ENCODE measurements around the gene TACC2. TPM values are rescaled to one million over a fixed set of nuclear protein-coding genes. Genes with fewer than 3 reads are reported as not detected.
"Not testable (repeated sequence)": the region's sequence is repeated elsewhere in the genome, so short reads cannot be mapped to it uniquely, and the experiment has no call there.

The TACC2 gene
- total and polyA plus RNA-seq, 9 of the 15 experiments (the other 6 are each of a cell fraction or from before 2014, with no cell fraction given) = under 0.01 to 0.35 (median 0.03) TPM; not detected in 6

DNA sequence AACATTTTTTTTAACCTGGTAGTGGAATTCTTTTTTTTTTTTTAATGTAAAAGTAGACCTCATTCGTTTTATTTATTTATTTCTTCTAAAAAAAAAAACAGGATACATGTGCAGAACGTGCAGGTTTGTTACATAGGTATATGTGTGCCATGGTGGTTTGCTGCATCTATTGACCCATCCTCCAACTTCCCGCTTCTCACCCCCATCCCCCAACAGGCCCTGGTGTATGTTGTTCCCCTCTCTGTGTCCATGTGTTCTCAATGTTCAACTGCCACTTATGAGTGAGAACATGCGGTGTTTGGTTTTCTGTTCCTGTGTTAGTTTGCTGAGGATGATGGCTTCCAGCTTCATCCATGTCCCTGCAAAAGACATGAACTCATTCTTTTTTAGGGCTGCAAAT lies 29.0 kb downstream of the TACC2 start:
- intact Hi-C loops (cut with micrococcal nuclease); H3K9me3 ChIP-seq (replicated peaks; ENCODE audit: control insufficient read depth, insufficient read depth, low read depth, low read length); H3K4me2 ChIP-seq (ENCODE audit: insufficient read depth, low read length); FAIRE-seq; ATAC-seq; H3K9ac ChIP-seq (ENCODE audit: insufficient read depth in 1 of 2, low read depth in 2 of 2, low read length in 2 of 2); DNase-seq (ENCODE audit: extremely low read depth in 1 of 4, low spot score in 3 of 4); POLR2A ChIA-PET; BruUV-seq (replicated peaks); H3K27ac ChIP-seq (ENCODE audit: extremely low read depth, low read depth, low read length); in situ Hi-C loops (cut with MboI); H3K4me3 ChIP-seq; H3K4me1 ChIP-seq (replicated peaks in 1 of 2; ENCODE audit: control insufficient read depth in 2 of 2, insufficient read depth in 2 of 2, low read length in 2 of 2); H2AFZ ChIP-seq (ENCODE audit: low read depth, low read length); H3K79me2 ChIP-seq (ENCODE audit: control insufficient read depth, insufficient read depth, low read length); H4K20me1 ChIP-seq (replicated peaks; ENCODE audit: control insufficient read depth, insufficient read depth, low read length); H3K9me1 ChIP-seq (ENCODE audit: control insufficient read depth, insufficient read depth, low read length); H3K36me3 ChIP-seq (ENCODE audit: control insufficient read depth, insufficient read depth, low read length); CTCF ChIA-PET (ENCODE audit: low intra/inter-chr PET ratio): not testable (repeated sequence)
- WGBS (ENCODE audit: insufficient coverage, low coverage, missing lambda C conversion rate) = 5% methylated on average over 4 of the region's 4 CpGs
- H3K27me3 ChIP-seq (ENCODE audit: control insufficient read depth in 2 of 2, insufficient read depth in 2 of 2, low read length in 2 of 2) = peaks cover 18 to 36% of the 10 kb centered on the region in 2 experiments

DNA sequence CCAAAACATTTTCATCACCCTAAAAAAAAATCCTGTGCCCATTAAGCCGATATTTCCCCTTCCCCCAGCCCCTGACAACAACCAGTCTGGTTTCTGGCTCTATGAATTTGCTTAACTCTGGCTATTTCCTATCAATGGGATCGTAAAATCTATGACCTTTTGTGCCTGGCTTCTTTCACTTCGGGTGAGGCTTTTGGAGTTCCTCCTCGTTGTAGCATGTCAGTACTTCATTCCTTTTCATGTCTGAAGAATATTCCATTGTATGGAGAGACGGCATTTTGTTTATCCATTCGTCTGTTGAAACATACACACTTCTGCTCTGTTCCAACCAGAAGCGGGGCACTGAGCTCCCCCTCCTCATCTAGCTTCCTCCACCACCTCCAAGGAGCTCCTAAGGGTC lies 29.5 kb downstream of the TACC2 start:
- Histone ChIP-seq H3K36me3 (ENCODE audit: control insufficient read depth, insufficient read depth, low read length) (no peaks in the 10 kb centered on the region), H3K9me1 (ENCODE audit: control insufficient read depth, insufficient read depth, low read length) (no peaks in the 10 kb centered on the region), H4K20me1 (replicated peaks; ENCODE audit: control insufficient read depth, insufficient read depth, low read length) (no peaks in the 10 kb centered on the region), H3K4me2 (ENCODE audit: insufficient read depth, low read length) (no peak overlapping the region), H3K27ac (ENCODE audit: extremely low read depth, low read depth, low read length) (no peak overlapping the region), H3K4me1 (replicated peaks in 1 of 2; ENCODE audit: control insufficient read depth in 2 of 2, insufficient read depth in 2 of 2, low read length in 2 of 2) (no peaks in the 10 kb centered on the region), H3K9ac (ENCODE audit: insufficient read depth in 1 of 2, low read depth in 2 of 2, low read length in 2 of 2) (no peak overlapping the region), H3K27me3 (ENCODE audit: control insufficient read depth in 2 of 2, insufficient read depth in 2 of 2, low read length in 2 of 2) (peaks cover 16 to 30% of the 10 kb centered on the region in 2 experiments), H3K9me3 (replicated peaks; ENCODE audit: control insufficient read depth, insufficient read depth, low read depth, low read length) (no peaks in the 10 kb centered on the region), H2AFZ (ENCODE audit: low read depth, low read length) (no peak overlapping the region), H3K4me3 (no peak overlapping the region), H3K79me2 (ENCODE audit: control insufficient read depth, insufficient read depth, low read length) (no peaks in the 10 kb centered on the region)
- intact Hi-C loops (cut with micrococcal nuclease) (no loop called here), in situ Hi-C loops (cut with MboI) (no loop called here)
- DNase-seq (ENCODE audit: extremely low read depth in 1 of 4, low spot score in 3 of 4) (no peak), FAIRE-seq (no peak), ATAC-seq (no peak)
- 0% methylated on average over 6 of the region's 7 CpGs for WGBS (ENCODE audit: insufficient coverage, low coverage, missing lambda C conversion rate)
- no TSS peak for BruUV-seq (replicated peaks)
- POLR2A ChIA-PET = no interaction called here
- CTCF ChIA-PET (ENCODE audit: low intra/inter-chr PET ratio) = no interaction called here
- TF ChIP-seq TAF15 (IDR thresholded peaks at IDR 0.05; ENCODE audit: low read depth, low read length) = no peak
- TF ChIP-seq FOXK2 (conservative IDR thresholded peaks at IDR 0.05 in 1 of 2, IDR thresholded peaks at IDR 0.05 in 1 of 2; ENCODE audit: low read depth in 2 of 2) = no peak
- TF ChIP-seq, protein P1, sequence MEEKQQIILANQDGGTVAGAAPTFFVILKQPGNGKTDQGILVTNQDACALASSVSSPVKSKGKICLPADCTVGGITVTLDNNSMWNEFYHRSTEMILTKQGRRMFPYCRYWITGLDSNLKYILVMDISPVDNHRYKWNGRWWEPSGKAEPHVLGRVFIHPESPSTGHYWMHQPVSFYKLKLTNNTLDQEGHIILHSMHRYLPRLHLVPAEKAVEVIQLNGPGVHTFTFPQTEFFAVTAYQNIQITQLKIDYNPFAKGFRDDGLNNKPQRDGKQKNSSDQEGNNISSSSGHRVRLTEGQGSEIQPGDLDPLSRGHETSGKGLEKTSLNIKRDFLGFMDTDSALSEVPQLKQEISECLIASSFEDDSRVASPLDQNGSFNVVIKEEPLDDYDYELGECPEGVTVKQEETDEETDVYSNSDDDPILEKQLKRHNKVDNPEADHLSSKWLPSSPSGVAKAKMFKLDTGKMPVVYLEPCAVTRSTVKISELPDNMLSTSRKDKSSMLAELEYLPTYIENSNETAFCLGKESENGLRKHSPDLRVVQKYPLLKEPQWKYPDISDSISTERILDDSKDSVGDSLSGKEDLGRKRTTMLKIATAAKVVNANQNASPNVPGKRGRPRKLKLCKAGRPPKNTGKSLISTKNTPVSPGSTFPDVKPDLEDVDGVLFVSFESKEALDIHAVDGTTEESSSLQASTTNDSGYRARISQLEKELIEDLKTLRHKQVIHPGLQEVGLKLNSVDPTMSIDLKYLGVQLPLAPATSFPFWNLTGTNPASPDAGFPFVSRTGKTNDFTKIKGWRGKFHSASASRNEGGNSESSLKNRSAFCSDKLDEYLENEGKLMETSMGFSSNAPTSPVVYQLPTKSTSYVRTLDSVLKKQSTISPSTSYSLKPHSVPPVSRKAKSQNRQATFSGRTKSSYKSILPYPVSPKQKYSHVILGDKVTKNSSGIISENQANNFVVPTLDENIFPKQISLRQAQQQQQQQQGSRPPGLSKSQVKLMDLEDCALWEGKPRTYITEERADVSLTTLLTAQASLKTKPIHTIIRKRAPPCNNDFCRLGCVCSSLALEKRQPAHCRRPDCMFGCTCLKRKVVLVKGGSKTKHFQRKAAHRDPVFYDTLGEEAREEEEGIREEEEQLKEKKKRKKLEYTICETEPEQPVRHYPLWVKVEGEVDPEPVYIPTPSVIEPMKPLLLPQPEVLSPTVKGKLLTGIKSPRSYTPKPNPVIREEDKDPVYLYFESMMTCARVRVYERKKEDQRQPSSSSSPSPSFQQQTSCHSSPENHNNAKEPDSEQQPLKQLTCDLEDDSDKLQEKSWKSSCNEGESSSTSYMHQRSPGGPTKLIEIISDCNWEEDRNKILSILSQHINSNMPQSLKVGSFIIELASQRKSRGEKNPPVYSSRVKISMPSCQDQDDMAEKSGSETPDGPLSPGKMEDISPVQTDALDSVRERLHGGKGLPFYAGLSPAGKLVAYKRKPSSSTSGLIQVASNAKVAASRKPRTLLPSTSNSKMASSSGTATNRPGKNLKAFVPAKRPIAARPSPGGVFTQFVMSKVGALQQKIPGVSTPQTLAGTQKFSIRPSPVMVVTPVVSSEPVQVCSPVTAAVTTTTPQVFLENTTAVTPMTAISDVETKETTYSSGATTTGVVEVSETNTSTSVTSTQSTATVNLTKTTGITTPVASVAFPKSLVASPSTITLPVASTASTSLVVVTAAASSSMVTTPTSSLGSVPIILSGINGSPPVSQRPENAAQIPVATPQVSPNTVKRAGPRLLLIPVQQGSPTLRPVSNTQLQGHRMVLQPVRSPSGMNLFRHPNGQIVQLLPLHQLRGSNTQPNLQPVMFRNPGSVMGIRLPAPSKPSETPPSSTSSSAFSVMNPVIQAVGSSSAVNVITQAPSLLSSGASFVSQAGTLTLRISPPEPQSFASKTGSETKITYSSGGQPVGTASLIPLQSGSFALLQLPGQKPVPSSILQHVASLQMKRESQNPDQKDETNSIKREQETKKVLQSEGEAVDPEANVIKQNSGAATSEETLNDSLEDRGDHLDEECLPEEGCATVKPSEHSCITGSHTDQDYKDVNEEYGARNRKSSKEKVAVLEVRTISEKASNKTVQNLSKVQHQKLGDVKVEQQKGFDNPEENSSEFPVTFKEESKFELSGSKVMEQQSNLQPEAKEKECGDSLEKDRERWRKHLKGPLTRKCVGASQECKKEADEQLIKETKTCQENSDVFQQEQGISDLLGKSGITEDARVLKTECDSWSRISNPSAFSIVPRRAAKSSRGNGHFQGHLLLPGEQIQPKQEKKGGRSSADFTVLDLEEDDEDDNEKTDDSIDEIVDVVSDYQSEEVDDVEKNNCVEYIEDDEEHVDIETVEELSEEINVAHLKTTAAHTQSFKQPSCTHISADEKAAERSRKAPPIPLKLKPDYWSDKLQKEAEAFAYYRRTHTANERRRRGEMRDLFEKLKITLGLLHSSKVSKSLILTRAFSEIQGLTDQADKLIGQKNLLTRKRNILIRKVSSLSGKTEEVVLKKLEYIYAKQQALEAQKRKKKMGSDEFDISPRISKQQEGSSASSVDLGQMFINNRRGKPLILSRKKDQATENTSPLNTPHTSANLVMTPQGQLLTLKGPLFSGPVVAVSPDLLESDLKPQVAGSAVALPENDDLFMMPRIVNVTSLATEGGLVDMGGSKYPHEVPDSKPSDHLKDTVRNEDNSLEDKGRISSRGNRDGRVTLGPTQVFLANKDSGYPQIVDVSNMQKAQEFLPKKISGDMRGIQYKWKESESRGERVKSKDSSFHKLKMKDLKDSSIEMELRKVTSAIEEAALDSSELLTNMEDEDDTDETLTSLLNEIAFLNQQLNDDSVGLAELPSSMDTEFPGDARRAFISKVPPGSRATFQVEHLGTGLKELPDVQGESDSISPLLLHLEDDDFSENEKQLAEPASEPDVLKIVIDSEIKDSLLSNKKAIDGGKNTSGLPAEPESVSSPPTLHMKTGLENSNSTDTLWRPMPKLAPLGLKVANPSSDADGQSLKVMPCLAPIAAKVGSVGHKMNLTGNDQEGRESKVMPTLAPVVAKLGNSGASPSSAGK (IDR thresholded peaks at IDR 0.05) = no peak
- TF ChIP-seq FOXA1 (IDR thresholded peaks at IDR 0.05; ENCODE audit: borderline replicate concordance) = no peak
